ENCODE results near the gene MRPS25. TPM values are rescaled to one million over a fixed set of nuclear protein-coding genes. Genes with fewer than 3 reads are reported as not detected.

Gene MRPS25
- total RNA-seq, 1 donor from 2014 or later, result 20.8 TPM

Other genes starting within 250 kb of the MRPS25 start
- 74.3 and 86.1 TPM in 2 replicates for gene FGD5, start 246.4 kb downstream of the MRPS25 start, total RNA-seq
- 13.5 and 19.6 TPM in 2 replicates for gene NR2C2, start 117.7 kb downstream of the MRPS25 start, total RNA-seq
- gene RBSN, start 33.8 kb upstream of the MRPS25 start, total RNA-seq, result 13.1 and 17.7 TPM in 2 replicates
- 16.3 and 27.0 TPM in 2 replicates for gene CAPN7, start 140.9 kb upstream of the MRPS25 start, total RNA-seq